HG03439 (cell line): Measurements from ENCODE around the gene TAP2.

Source experiments
- ATAC-seq: cut with Tn5 transposase; IDR thresholded peaks from one replicate; pipeline ENCODE4 v1.9.1; 2021; ENCODE audit warnings: mild to moderate bottlenecking, moderate library complexity; ENCODE audit not compliant: unreplicated experiment

TAP2 gene

GRCh38 chr6:32854376-32855178 lies 16.0 kb upstream of the TAP2 start:
- peak; percentile 15 for ATAC-seq

- ATAC-seq, result peak; percentile 79
Measured at GRCh38 chr6:32853541-32854375, 15.2 kb upstream of the TAP2 start, which contains the start of the genes PSMB9 and TAP1. TSS of gene PSMB9 (plus strand) at chr6:32854192. CDS start at chr6:32854230, 38 bp downstream. TSS of gene TAP1 (minus strand) at chr6:32853704. CDS start at chr6:32853636, 68 bp downstream.

- ATAC-seq, result peak; percentile 23
Measured at GRCh38 chr6:32852844-32853540, 14.5 kb upstream of the TAP2 start.

- ATAC-seq, result no peak
Measured at GRCh38 chr6:32852018-32852843, 13.7 kb upstream of the TAP2 start.

- ATAC-seq, result no peak
Measured at GRCh38 chr6:32851025-32851424, 12.5 kb upstream of the TAP2 start.

GRCh38 chr6:32849126-32849525 lies 10.6 kb upstream of the TAP2 start:
- no peak for ATAC-seq

- no peak for ATAC-seq
Measured at GRCh38 chr6:32847795-32848194, 9.3 kb upstream of the TAP2 start.

- no peak for ATAC-seq
Measured at GRCh38 chr6:32847004-32847403, 8.5 kb upstream of the TAP2 start.

- ATAC-seq, result no peak
Measured at GRCh38 chr6:32845384-32845884, 6.9 kb upstream of the TAP2 start.

- ATAC-seq, result no peak
Measured at GRCh38 chr6:32844839-32845383, 6.4 kb upstream of the TAP2 start.

GRCh38 chr6:32843979-32844838 lies 5.7 kb upstream of the TAP2 start, which contains the start of gene PSMB8:
TSS of gene PSMB8 (minus strand) at chr6:32844047. CDS start at chr6:32843996, 51 bp downstream.
- ATAC-seq, result peak; percentile 70

GRCh38 chr6:32843331-32843978 lies 4.9 kb upstream of the TAP2 start:
- ATAC-seq, result peak; percentile 3

- no peak for ATAC-seq
Measured at GRCh38 chr6:32842690-32843089, 4.2 kb upstream of the TAP2 start.

- ATAC-seq, result no peak
Measured at GRCh38 chr6:32842021-32842650, 3.6 kb upstream of the TAP2 start.

- ATAC-seq, result no peak
Measured at GRCh38 chr6:32840604-32841246, 2.2 kb upstream of the TAP2 start.

GRCh38 chr6:32839356-32839755 lies 817 bp upstream of the TAP2 start:
- no peak for ATAC-seq

- no peak for ATAC-seq
Measured at GRCh38 chr6:32837651-32838113, 857 bp downstream of the TAP2 start.
